ENCODE measurements around the gene PLVAP. TPM values are rescaled to one million over a fixed set of nuclear protein-coding genes. Genes with fewer than 3 reads are reported as not detected.

PLVAP gene
- total RNA-seq, 1 donor: 0.09 TPM

GRCh38 chr19:17312189-17313113 lies 64.7 kb downstream of the PLVAP start:
- no peak overlapping the region for H3K4me3 ChIP-seq (ENCODE audit: low read depth, low read length)
- no peak for TF ChIP-seq CTCF (IDR thresholded peaks at IDR 0.05; ENCODE audit: insufficient read depth, low read length)
- DNase-seq (ENCODE audit: low read depth): no peak

- TF ChIP-seq CTCF (IDR thresholded peaks at IDR 0.05; ENCODE audit: insufficient read depth, low read length): no peak
- peak; percentile 35 for DNase-seq (ENCODE audit: low read depth)
- no peak overlapping the region for H3K4me3 ChIP-seq (ENCODE audit: low read depth, low read length)
These were observed 65.5 kb downstream of the PLVAP start for GRCh38 chr19:17311455-17312188.

- no peak for DNase-seq (ENCODE audit: low read depth)
- peak overlapping the region; percentile 92 for H3K4me3 ChIP-seq (ENCODE audit: low read depth, low read length)
- no peak for TF ChIP-seq CTCF (IDR thresholded peaks at IDR 0.05; ENCODE audit: insufficient read depth, low read length)
These were observed 67.1 kb downstream of the PLVAP start for GRCh38 chr19:17309965-17310461.

- DNase-seq (ENCODE audit: low read depth): peak; percentile 100
- TF ChIP-seq CTCF (IDR thresholded peaks at IDR 0.05; ENCODE audit: insufficient read depth, low read length): no peak
- H3K4me3 ChIP-seq (ENCODE audit: low read depth, low read length): peak within 1 kb of the TSS; percentile 92
These were observed 67.8 kb downstream of the PLVAP start, which contains the start of gene DDA1 for GRCh38 chr19:17309198-17309964. DDA1 (plus strand) TSS chr19:17309563; CDS start chr19:17309655, 92 bp downstream.

GRCh38 chr19:17307876-17308377 lies 69.2 kb downstream of the PLVAP start:
- TF ChIP-seq CTCF (IDR thresholded peaks at IDR 0.05; ENCODE audit: insufficient read depth, low read length): no peak
- no peak overlapping the region for H3K4me3 ChIP-seq (ENCODE audit: low read depth, low read length)
- no peak for DNase-seq (ENCODE audit: low read depth)

- TF ChIP-seq CTCF (IDR thresholded peaks at IDR 0.05; ENCODE audit: insufficient read depth, low read length): no peak
- DNase-seq (ENCODE audit: low read depth): no peak
- H3K4me3 ChIP-seq (ENCODE audit: low read depth, low read length): peak overlapping the region; percentile 85
These were observed 70.8 kb downstream of the PLVAP start for GRCh38 chr19:17306285-17306714.

Measured in fibroblast of the aortic adventitia (primary cell).